DMS153 treated with DMSO at 0.1 percent for 48 hours (cell line): ENCODE data around the gene MORN5.

Source experiments
- DNase-seq: peaks from one replicate; lab custom pipeline; 2025; ENCODE audit not compliant: unreplicated experiment; lab: John Stamatoyannopoulos, UW

The MORN5 gene

DNA sequence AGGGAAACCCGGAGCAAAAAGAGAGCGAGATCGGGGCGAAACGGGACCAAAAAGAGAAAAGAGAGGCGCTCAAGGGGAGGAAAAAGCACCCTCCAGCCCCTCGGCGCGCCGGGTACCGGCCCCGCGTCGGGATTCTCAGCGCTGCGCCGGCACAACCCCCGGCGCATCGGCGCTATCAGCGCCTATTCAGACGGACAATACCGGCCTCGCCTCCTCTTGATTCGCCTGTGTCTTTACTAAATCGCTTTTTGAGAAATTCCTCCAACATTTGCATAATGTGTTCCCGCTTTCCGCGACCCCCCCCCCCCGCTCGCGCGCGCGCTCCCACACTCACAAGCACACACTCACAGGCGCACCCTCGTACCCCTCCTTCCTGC lies 68.5 kb downstream of the MORN5 start:
- DNase-seq, result no peak

DNA sequence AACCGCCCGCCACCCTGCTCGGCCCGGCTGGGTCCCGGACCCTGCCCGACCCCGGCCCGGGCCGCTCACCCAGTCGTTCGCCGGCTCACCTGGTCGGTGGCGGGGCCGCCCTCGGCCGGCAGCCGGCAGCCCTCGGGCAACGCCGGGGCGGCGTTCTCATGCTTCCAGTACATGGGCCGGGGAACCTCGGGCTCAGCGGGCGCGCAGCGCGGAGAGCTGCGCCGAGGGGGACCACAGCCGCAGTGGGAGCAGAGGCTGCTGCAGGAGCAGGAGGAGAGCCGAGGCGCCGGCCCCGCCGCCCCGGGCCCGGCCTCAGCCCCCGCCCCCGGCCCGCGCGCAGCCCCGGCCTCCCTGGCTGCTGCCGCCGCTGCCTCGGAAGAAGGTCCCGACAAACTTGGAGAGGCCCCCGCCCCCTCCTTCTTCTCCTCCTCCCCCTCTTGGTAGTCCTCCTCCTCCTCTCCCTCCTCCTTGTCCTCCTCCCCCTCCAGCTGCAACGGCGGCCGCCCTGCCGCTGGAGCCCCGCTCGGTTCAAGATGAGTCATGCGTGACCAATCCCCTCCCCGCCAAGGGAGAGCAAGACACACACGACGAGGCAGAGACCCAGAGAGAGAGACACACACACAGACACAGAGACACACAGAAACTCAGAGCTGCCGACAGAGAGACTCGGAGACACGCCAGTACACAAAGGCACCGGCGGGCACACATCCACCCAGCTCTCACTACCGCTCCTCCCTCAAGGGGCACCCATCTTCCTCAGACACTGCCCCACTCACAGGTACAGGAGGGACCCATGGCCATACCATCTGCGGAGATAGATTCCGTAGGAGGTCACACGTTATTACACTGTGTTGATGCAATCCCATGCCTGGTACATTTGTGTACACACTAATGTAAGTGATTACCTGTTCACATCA lies 69.1 kb downstream of the MORN5 start, which contains the start of gene LHX6:
LHX6 (minus strand) TSS at position 390 of the 917 bp plus-strand sequence; CDS start at position 173, 217 bp downstream.
- DNase-seq, result no peak

DNA sequence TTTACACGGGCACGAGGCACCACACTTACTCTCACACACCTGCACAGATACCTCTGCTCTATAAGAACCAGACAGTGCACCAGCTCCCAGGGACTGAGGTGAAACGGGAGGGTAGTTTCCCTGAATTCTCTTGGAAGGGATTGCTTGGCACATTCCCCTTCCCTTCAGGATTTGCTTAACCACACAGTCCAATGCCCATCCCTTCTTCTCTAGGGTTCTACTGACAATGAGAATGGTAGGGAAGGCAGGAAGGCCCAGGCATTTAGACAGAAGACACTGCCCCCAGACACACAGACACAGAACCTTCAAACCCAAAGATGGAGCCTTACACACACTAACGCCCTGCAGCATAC lies 69.8 kb downstream of the MORN5 start:
- DNase-seq, result no peak

DNA sequence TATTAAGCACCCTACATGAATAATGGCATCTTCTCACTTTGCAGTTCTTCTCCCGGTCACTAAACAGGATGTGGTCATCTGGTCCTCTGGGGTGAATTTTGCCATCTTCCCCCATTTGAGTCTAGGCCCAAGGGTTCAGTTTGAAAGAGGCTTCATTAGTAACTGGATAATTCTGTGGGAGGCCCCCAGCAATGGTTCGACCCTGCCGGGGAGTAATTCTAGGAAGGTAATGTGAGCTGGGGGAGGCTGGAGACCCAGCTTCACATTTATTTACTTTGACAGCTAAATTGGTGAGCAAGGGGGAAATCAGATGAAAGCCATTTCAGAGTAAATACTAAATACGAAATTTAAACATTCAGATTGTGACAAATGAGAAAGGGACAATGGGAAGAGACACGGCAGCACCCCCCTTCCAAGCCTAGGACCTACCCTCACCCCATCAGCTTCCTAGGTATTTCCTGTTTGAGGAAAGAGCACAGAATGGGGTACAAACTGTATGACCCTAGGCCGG lies 73.1 kb downstream of the MORN5 start:
- no peak for DNase-seq

DNA sequence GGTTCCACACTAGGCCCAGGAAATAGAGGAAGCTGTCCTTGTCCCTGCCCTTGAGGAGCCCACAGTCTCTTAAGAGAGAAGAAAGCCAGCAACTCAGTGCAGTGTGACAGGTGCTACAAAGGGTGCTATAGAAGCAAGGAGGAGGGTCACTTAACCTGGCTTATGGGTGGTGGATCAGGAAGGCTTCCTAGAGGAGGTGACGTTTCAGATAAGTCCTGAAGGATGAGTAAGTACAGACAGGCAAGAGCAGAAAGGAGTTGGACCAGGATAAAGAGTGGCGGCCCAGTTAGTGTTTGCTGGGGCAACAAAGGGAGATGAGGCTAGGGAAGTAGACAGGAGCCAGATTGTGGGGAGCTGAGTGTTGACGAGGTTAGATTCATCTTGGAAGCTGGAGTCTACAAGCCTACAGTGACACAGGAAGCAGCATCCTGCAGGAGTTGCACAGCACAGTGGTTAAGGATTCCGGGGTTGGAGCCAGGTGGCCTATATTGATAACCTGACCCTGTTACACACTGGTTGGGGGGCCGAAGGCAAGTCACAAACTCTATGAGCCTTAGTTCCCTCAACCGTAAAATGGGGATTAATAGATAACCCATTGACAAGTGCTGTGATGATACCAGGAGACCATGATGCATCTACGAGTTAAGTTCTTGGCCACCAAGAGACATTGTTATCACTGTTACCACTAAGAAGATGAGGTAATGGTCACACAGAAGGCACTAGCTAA lies 74.5 kb downstream of the MORN5 start:
- no peak for DNase-seq

DNA sequence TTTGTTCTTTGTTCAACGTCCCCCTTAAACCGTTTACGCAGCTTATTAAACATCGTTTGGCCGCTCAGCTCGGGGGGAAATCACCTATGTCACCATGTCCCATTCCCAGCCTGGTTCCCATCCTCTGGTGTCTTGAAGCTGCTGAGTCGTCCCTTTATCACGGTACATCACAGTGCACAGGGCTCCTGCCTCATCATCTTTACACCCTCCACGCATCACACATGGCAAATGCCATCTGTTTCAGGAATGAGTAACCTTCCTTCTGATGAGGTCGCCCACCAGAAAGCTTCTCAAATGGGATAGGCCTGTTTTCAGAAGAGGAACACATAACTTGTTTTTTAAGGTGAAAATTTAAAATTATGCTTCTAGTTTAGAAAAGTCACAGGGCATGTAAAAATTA lies 77.0 kb downstream of the MORN5 start:
- DNase-seq, result no peak

DNA sequence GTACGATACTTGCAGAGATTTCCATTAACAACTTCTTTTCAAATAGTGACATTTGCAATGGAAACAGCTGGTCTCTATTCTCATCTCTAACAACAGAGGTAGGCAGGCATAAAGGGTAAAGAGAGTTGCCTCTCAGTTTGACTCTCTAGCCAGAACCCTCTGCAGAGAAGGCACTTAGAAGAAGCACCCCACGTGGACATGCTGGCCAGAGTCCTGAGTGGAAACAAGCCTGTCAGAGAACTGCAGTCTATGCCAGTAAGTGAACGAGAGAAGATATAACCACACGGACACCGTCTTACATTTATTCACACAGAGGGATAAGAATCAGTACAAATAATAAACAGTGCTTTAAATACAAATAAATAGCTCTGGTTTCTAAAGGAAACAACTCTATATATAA lies 80.0 kb downstream of the MORN5 start:
- DNase-seq, result no peak

DNA sequence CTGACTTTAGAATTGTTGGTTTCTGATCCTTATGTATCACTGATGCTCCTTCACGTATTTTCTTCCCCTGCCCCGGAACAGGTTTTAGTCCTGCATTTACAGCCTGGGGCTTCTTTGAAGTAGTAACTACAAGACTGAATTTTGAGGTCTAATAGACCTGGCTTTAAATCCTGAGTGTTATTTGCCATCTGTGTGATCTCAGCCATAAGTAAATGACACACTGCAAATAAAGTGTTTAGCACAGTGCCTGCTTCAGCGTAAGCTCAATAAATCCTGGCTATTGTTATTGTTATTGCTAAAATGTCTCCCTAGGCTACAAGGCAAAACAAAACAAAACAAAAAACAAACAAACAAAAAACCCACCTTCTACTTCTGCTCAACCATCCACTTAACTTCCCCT lies 84.6 kb downstream of the MORN5 start:
- DNase-seq, result no peak

DNA sequence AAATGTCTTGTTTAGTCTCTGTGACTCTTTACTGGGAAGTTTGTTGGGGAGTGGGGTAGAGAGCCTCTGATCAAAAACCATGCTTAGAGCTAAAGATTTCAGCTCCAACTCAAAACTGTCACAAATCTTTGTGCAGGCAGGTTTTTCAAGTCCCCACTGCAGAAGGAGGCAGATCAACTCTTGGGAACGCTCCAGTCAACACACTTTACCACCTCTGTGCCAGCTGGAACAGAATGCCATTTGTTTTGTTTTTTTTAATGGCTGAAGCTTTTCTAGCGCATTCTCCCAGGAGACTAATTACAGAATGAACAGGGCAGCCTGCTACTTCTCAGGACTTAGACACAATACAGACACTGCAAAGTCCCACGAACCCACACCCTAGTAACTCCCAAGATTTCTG lies 87.0 kb downstream of the MORN5 start:
- no peak for DNase-seq

DNA sequence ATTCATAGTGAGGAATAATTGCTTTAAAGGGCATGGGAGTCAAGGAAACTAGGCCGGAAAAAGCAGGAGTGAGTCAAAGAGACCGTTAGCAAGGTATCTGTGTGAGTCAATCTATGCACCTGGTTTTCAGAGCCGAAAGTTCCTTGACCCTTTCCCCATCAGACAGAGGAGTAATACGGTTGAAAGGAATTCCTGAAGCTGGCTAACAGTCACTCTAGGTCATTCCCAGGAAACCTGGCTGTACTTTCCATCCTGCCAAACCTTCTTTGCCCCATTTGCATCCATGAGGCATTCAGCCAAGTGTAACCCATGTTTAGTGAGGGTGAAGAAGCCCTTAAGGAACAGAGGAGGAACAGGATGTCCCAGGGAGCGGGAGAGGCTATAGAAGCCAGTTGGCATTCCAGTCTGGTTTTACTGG lies 88.7 kb downstream of the MORN5 start:
- DNase-seq, result no peak
